ENCODE data around the gene ATG12.
A peak's percentile ranks its signal among the peaks of the same experiment; 100 is the strongest.
"Not testable (repeated sequence)": the region's sequence is repeated elsewhere in the genome, so short reads cannot be mapped to it uniquely, and the experiment has no call there.

The ATG12 gene

GRCh38 chr5:115842089-115842935 is 947 bp upstream of the ATG12 start:
- peak; percentile 50 for DNase-seq

GRCh38 chr5:115840873-115841272 is 492 bp downstream of the ATG12 start:
- no peak for DNase-seq

- peak; percentile 31 for DNase-seq
Measured at GRCh38 chr5:115838885-115839518, 2.4 kb downstream of the ATG12 start.

- DNase-seq, result no peak
Measured at GRCh38 chr5:115835481-115835880, 5.9 kb downstream of the ATG12 start.

- DNase-seq, result no peak
Measured at GRCh38 chr5:115831163-115831768, 10.1 kb downstream of the ATG12 start.

GRCh38 chr5:115829913-115830312 is 11.5 kb downstream of the ATG12 start:
- DNase-seq, result no peak

GRCh38 chr5:115825948-115826347 is 15.4 kb downstream of the ATG12 start:
- no peak for DNase-seq

- DNase-seq, result not testable (repeated sequence)
Measured at GRCh38 chr5:115824983-115825382, 16.4 kb downstream of the ATG12 start.

GRCh38 chr5:115820846-115821245 is 20.5 kb downstream of the ATG12 start:
- DNase-seq, result no peak

GRCh38 chr5:115818821-115819220 is 22.5 kb downstream of the ATG12 start:
- no peak for DNase-seq

GRCh38 chr5:115817386-115817785 is 24.0 kb downstream of the ATG12 start:
- no peak for DNase-seq

- no peak for DNase-seq
Measured at GRCh38 chr5:115816226-115817081, 24.9 kb downstream of the ATG12 start, which contains the start of gene CDO1. Gene CDO1, minus strand, starts transcription at chr5:115816659. Its CDS starts 262 bp downstream, at chr5:115816397.

GRCh38 chr5:115815693-115816225 is 25.6 kb downstream of the ATG12 start:
- DNase-seq, result no peak

GRCh38 chr5:115815006-115815692 is 26.2 kb downstream of the ATG12 start:
- no peak for DNase-seq

GRCh38 chr5:115813719-115814118 is 27.6 kb downstream of the ATG12 start:
- no peak for DNase-seq

- no peak for DNase-seq
Measured at GRCh38 chr5:115812372-115812771, 29.0 kb downstream of the ATG12 start.

GRCh38 chr5:115811406-115811805 is 30.0 kb downstream of the ATG12 start:
- DNase-seq, result no peak

- no peak for DNase-seq
Measured at GRCh38 chr5:115810761-115811160, 30.6 kb downstream of the ATG12 start.

- DNase-seq, result no peak
Measured at GRCh38 chr5:115809946-115810345, 31.4 kb downstream of the ATG12 start.

- not testable (repeated sequence) for DNase-seq
Measured at GRCh38 chr5:115808066-115808465, 33.3 kb downstream of the ATG12 start.

- DNase-seq, result no peak
Measured at GRCh38 chr5:115807654-115808052, 33.7 kb downstream of the ATG12 start.

Measured in NCI-H1105 treated with DMSO at 0.1 percent for 48 hours (cell line).